Measurements from ENCODE around the gene NEU2. TPM values are rescaled to one million over a fixed set of nuclear protein-coding genes. Genes with fewer than 3 reads are reported as not detected.

NEU2 gene
- total and polyA plus RNA-seq, 9 of the 15 experiments (the other 6 are each of a cell fraction or from before 2014, with no cell fraction given) = not detected

GRCh38 chr2:233059797-233060500 lies 27.5 kb downstream of the NEU2 start, which contains the start of gene INPP5D (continued):
- no peak for TF ChIP-seq MNT (conservative IDR thresholded peaks at IDR 0.05)
- TF ChIP-seq RCOR1 (IDR thresholded peaks at IDR 0.05; ENCODE audit: borderline replicate concordance in 1 of 2, low read depth in 2 of 2, low read length in 2 of 2) = no peak
- no peak for TF ChIP-seq SP2 (IDR thresholded peaks at IDR 0.05; ENCODE audit: extremely low read depth, low read depth, low read length, poor library complexity, severe bottlenecking)
- TF ChIP-seq RB1 (IDR thresholded peaks at IDR 0.05; ENCODE audit: low read depth) = no peak
- no peak for TF ChIP-seq KLF16 (IDR thresholded peaks at IDR 0.05)
- no peak for TF ChIP-seq ARID2 (IDR thresholded peaks at IDR 0.05)
- TF ChIP-seq TSHZ1 (CRISPR knock-in tag; IDR thresholded peaks at IDR 0.05) = no peak
- no peak for TF ChIP-seq CEBPB (tag; IDR thresholded peaks at IDR 0.05)
- no peak for TF ChIP-seq FOXM1 (IDR thresholded peaks at IDR 0.05; ENCODE audit: low read depth)
- TF ChIP-seq FOXM1 (CRISPR knock-in tag; IDR thresholded peaks at IDR 0.05; ENCODE audit: low read depth) = no peak
- TF ChIP-seq EWSR1 (IDR thresholded peaks at IDR 0.05; ENCODE audit: borderline replicate concordance, low read depth, partially characterized antibody) = no peak
- peak; percentile 78 for TF ChIP-seq ZFX (CRISPR knock-in tag; IDR thresholded peaks at IDR 0.05)
- no peak for TF ChIP-seq GABPB2 (CRISPR knock-in tag; conservative IDR thresholded peaks at IDR 0.05)
- TF ChIP-seq SPI1 (IDR thresholded peaks at IDR 0.05; ENCODE audit: borderline replicate concordance, low read depth, low read length) = peak; percentile 91
- no peak for TF ChIP-seq SREBF1 (IDR thresholded peaks at IDR 0.05; ENCODE audit: borderline replicate concordance, low read depth, low read length)
- TF ChIP-seq VEZF1 (CRISPR knock-in tag; IDR thresholded peaks at IDR 0.05) = peak; percentile 70
- no peak for TF ChIP-seq PTRF (tag; IDR thresholded peaks at IDR 0.05)
- no peak for TF ChIP-seq TEAD4 (IDR thresholded peaks at IDR 0.05; ENCODE audit: low read length)
- no peak for TF ChIP-seq TEAD4 (CRISPR knock-in tag; IDR thresholded peaks at IDR 0.05; ENCODE audit: borderline replicate concordance)
